IPS-15b (cell line): ENCODE results near the gene TOM1L2.
"Not testable (repeated sequence)": the region's sequence is repeated elsewhere in the genome, so short reads cannot be mapped to it uniquely, and the experiment has no call there.

Experiments used
- H3K27me3 ChIP-seq: one replicate; pipeline ENCODE4 v1.6.1; 2013; ENCODE audit warnings: low read length; ENCODE audit not compliant: control insufficient read depth, insufficient read depth
- H3K36me3 ChIP-seq: one replicate; pipeline ENCODE4 v1.6.1; 2013; ENCODE audit warnings: low read length; ENCODE audit not compliant: control insufficient read depth, insufficient read depth
- H3K4me1 ChIP-seq: one replicate; pipeline ENCODE4 v1.6.1; 2013; ENCODE audit warnings: mild to moderate bottlenecking, low read length; ENCODE audit not compliant: control insufficient read depth, insufficient read depth
- H3K4me3 ChIP-seq: one replicate; pipeline ENCODE4 v1.5.1; 2013; ENCODE audit warnings: low read depth, low read length
- H3K9ac ChIP-seq: one replicate; pipeline ENCODE4 v1.6.1; 2013; ENCODE audit warnings: low read depth, mild to moderate bottlenecking, low read length
- H3K9me3 ChIP-seq: one replicate; pipeline ENCODE4 v1.6.1; 2013; ENCODE audit warnings: mild to moderate bottlenecking, low read length; ENCODE audit not compliant: control insufficient read depth, insufficient read depth

The TOM1L2 gene

DNA sequence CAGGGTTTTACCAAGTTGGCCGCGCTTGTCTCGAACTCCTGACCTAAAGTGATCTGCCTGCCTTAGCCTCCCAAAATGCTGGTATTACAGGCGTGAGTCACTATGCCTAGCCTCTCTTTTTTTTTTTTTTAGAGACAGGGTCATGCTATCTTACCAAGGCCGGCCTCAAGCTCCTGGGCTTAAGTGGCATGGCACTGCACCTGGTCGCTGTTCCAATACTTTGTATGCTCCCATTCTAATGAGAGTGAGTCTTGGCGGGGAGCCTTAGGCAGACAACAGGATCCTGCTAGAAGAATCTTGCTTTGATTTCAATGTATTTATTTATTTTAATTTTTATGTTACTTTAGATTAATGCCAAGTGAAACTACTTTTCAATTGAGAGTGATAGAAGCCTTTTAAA lies 21.9 kb downstream of the TOM1L2 start:
- H3K4me3 ChIP-seq: no peak overlapping the region
- H3K27me3 ChIP-seq: no peaks in the 10 kb centered on the region
- no peaks in the 10 kb centered on the region for H3K9me3 ChIP-seq
- H3K4me1 ChIP-seq: peaks cover 8% of the 10 kb centered on the region
- H3K36me3 ChIP-seq: no peaks in the 10 kb centered on the region
- H3K9ac ChIP-seq: no peak overlapping the region

DNA sequence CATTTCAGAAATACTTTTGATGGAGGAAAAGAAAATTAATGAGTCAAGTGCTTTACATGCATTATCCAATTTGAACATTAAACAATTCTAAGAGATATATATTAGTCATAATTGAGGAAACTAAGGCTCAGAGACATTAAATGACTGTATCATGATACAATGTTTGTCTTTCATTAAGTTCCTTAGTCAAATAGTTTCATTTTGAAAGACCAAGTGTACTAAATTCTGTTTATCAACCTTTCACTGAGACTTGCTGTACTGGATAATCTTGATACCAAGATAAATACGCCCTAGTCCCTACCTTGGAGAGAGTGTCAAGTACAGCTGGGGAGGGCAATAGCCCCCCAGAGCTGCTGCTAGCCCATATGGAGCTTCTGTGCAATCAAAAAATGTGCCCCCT lies 24.2 kb downstream of the TOM1L2 start:
- Histone ChIP-seq H3K4me1 (peaks cover 15% of the 10 kb centered on the region), H3K36me3 (no peaks in the 10 kb centered on the region), H3K27me3 (no peaks in the 10 kb centered on the region), H3K9me3 (no peaks in the 10 kb centered on the region), H3K9ac (no peak overlapping the region), H3K4me3 (no peak overlapping the region)

DNA sequence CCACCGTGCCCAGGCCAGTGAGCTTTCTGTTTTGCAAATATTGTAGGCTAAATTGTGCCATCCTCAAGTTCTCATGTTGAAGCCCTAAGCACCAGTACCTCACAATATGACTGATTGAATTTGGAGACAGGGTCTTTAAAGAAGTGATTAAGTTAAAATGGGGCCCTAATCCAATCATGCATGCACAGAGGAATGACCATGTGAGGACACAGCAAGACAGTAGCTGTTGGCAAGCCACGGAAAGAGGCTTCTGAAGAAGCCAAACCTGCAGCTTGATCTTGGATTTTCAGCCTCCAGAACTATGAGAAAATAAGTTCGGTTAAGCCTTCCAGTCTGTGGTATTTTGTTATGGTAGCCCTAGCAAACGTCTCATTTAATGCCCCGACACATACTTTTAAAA lies 24.9 kb downstream of the TOM1L2 start:
- H3K4me1 ChIP-seq: peaks cover 20% of the 10 kb centered on the region
- H3K4me3 ChIP-seq: no peak overlapping the region
- no peaks in the 10 kb centered on the region for H3K36me3 ChIP-seq
- no peaks in the 10 kb centered on the region for H3K27me3 ChIP-seq
- no peak overlapping the region for H3K9ac ChIP-seq
- no peaks in the 10 kb centered on the region for H3K9me3 ChIP-seq

DNA sequence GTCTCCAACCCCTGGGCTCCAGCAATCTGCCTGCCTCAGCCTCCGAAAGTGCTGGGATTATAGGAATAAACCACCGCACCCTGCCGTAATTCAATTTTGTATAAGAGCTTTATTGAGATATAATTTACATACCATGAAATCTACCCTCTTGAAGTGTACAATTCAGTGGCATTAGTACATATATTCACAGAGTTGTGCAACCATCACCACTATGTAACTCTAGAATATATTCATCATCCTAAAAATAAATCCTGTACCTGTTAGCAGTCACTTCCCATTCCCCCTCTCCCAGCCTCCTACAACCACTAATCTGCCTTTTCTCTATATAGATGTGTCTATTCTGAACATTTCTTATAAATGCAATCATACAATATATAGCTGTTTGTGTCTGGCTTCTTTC lies 26.1 kb downstream of the TOM1L2 start:
- H3K4me3 ChIP-seq: no peak overlapping the region
- peaks cover 15% of the 10 kb centered on the region for H3K4me1 ChIP-seq
- no peaks in the 10 kb centered on the region for H3K9me3 ChIP-seq
- H3K27me3 ChIP-seq: no peaks in the 10 kb centered on the region
- no peak overlapping the region for H3K9ac ChIP-seq
- H3K36me3 ChIP-seq: no peaks in the 10 kb centered on the region

DNA sequence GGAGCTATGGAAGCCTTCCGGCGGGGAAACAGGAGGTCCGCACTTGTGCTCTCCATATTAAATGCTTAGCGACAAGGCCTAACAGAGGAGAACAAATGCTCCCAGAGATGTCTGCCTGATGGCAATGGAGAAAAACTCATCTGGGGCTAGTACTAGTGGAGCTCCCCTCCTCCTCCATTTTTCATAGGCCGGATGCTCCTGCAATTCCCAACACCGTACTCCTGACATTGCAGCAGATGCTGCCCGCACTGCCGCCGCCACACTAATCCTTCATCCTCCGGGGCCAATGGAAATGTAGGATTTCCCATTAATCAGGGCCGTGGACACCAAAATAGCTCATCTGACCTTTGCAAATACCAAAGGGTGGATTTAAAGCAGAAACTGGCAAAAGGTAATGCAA lies 27.5 kb downstream of the TOM1L2 start:
- Histone ChIP-seq H3K9me3 (no peaks in the 10 kb centered on the region), H3K4me3 (no peak overlapping the region), H3K9ac (no peak overlapping the region), H3K27me3 (no peaks in the 10 kb centered on the region), H3K4me1 (peaks cover 22% of the 10 kb centered on the region), H3K36me3 (no peaks in the 10 kb centered on the region)

DNA sequence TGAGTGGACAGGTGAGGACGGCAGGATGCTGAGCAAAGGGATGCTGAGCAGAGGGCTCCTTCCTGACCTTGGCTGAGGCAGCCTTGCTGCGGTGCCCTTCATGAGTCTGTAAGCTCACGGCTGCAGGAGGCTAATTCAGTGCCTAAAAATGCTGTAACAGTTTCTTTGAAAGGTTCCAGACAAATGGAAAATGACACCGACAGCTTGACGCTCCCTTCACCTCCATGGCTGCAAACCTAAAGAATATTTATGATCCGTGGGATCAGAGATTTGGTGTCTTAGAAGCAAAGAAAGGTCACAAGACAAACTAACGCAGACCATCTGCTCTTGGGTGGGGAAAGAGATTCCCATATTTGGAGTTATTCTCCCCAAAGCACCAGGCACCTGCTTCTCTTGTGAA lies 28.0 kb downstream of the TOM1L2 start:
- Histone ChIP-seq H3K4me1 (peaks cover 22% of the 10 kb centered on the region), H3K9ac (no peak overlapping the region), H3K27me3 (no peaks in the 10 kb centered on the region), H3K9me3 (no peaks in the 10 kb centered on the region), H3K36me3 (no peaks in the 10 kb centered on the region), H3K4me3 (no peak overlapping the region)

DNA sequence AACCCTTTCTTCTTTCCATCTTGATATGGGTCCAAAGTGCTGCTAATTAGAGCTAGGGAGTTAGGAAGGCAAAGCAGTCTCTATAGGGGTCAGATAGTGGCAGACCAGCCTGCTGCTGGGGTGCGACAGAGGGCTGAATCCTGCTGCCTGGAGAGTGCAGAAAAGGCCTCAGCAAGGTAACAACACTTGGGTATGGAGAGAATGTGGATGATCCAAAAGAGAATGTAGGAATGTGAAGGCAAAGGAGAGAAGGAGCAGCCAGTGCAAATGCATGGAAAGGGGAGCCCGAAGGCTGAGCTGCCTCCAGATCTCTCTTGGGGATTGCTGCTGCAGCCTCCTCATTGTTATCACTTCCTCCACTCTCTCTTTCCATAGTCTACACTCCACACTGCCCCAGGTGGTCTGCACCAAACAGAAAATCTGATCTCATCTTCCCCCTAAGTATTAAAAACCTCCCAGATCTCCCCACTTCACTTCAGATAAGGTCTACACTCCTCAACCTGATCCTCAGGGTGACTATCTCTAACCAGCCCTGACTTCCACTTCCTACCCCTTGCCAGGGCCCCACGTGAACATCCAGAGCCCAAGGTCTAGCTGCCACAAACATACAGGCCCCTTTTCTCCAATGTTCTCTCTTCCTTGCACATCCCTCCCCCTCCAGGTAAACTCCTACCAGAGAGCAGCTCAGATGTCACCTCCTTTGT lies 28.8 kb downstream of the TOM1L2 start:
- Histone ChIP-seq H3K9ac (no peak overlapping the region), H3K9me3 (no peaks in the 10 kb centered on the region), H3K36me3 (no peaks in the 10 kb centered on the region), H3K4me1 (peaks cover 22% of the 10 kb centered on the region), H3K27me3 (no peaks in the 10 kb centered on the region), H3K4me3 (no peak overlapping the region)

DNA sequence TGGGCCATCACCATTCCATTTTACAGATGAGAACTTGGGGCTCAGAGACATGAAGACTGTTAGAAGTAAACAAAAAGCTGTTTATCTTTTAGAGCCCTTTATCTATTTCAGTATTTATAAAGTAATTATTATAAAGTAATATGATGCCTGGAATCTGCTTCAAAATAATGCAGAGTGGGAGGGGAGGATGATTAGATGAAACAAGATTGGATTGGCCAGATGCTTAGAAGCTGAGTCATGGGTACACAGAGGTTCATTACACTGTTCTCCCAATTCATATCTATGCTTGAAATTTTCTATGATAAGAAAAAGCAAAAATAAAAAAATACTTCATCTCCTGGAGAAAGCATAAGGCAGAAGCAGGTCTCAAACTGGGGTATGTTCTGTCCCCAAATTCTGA lies 29.4 kb downstream of the TOM1L2 start:
- no peaks in the 10 kb centered on the region for H3K9me3 ChIP-seq
- no peaks in the 10 kb centered on the region for H3K36me3 ChIP-seq
- H3K27me3 ChIP-seq: no peaks in the 10 kb centered on the region
- H3K4me3 ChIP-seq: no peak overlapping the region
- peaks cover 22% of the 10 kb centered on the region for H3K4me1 ChIP-seq
- no peak overlapping the region for H3K9ac ChIP-seq

DNA sequence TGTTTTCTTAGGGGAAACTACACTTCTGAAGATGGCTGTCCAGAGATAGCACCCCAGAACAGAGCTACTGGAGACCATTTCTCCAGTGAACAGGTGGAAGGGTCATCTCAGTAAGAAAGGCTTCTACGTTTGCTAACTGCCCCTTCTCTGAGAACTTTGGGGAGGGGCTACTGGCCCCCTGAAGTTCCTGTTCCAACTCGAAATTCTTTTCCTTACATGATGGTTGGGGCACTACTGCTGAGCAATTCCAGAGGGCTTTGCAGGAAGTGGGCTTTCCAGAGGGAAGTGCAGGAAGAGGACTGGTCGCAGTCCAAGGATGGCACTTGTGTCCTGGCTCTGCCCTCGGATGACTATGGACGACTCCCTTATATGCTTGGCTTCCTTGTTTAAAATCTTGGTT lies 31.2 kb downstream of the TOM1L2 start:
- Histone ChIP-seq H3K27me3 (no peaks in the 10 kb centered on the region), H3K4me3 (no peak overlapping the region), H3K9me3 (no peaks in the 10 kb centered on the region), H3K36me3 (no peaks in the 10 kb centered on the region), H3K4me1 (peaks cover 25% of the 10 kb centered on the region), H3K9ac (no peak overlapping the region)

DNA sequence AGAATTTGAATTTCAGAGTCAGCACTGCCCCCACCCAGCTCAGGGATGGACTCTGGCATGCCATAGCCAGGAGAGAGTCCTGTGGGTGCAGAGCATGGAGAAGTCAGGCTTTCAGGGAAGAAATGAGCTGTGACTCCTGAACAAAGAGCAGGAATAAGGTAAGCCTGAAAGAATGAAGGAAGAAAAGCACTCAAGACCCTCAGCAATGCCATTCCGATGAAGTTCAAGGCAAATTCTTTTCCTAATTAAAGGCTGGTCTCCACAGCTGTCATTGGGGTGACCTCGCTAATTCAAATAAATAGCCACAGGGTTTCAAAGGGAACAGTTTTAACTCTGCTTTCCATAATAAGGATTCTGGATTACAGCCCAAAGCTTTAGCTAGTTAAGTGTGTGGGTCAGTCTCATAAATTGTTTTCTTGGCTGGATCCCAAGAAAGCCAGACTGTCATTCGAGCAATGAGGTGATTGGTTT lies 31.7 kb downstream of the TOM1L2 start:
- peaks cover 25% of the 10 kb centered on the region for H3K4me1 ChIP-seq
- no peaks in the 10 kb centered on the region for H3K9me3 ChIP-seq
- H3K4me3 ChIP-seq: no peak overlapping the region
- no peak overlapping the region for H3K9ac ChIP-seq
- no peaks in the 10 kb centered on the region for H3K36me3 ChIP-seq
- no peaks in the 10 kb centered on the region for H3K27me3 ChIP-seq

DNA sequence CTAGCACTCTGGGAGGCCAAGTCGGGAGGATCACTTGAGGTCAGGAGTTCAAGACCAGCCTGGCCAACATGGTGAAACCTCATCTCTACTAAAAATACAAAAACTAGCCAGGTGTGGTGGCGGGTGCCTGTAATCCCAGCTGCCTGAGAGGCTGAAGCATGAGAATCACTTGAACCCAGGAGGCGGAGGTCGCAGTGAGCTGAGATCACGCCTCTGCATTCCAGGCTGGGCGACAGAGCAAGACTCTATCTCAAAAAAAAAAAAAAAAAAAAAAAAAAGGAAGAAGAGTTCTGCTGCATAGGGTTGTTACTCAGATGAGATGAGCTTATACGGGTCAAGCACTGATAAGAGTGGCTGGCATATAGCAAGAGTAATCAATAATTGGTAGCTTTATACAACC lies 32.3 kb downstream of the TOM1L2 start:
- peaks cover 25% of the 10 kb centered on the region for H3K4me1 ChIP-seq
- not testable (repeated sequence) for H3K4me3 ChIP-seq, H3K27me3 ChIP-seq, H3K36me3 ChIP-seq, H3K9ac ChIP-seq, H3K9me3 ChIP-seq

DNA sequence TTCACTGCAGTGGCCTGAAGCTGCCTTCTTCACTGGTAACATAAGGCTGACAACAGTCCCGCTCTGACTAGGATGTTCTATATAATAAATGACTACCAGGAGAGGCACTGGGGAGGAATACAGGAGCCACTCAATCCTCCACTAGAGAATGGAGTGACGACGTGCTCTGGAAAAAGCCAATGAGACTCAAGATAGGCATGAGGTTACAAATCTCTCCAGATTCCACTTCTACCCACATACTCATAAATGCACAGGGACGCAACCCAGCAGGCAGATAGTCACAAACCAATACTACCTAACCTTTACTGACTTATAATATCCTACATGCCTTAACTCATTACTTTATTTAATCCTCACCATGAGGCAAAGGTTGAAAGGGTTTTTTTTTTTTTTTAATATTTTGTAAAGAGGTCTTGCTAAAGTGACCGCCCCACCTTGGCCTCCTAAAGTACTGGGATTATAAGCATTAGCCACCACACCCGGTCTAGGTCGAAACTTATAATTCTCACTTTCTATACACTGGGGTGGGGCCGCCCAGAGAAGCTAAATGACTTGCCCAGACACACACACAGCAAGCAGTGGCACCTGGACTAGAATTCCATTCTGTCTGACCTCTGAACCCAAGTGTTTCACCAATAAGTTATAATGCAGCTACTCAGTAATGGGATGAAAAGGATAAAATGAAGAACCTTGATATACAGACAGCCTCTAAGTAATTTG lies 33.7 kb downstream of the TOM1L2 start:
- Histone ChIP-seq H3K9me3 (no peaks in the 10 kb centered on the region), H3K27me3 (no peaks in the 10 kb centered on the region), H3K36me3 (no peaks in the 10 kb centered on the region), H3K9ac (no peak overlapping the region), H3K4me3 (no peak overlapping the region), H3K4me1 (peaks cover 23% of the 10 kb centered on the region)
